ENCODE measurements around the gene LMBR1.
"Not testable (repeated sequence)": the region's sequence is repeated elsewhere in the genome, so short reads cannot be mapped to it uniquely, and the experiment has no call there.

LMBR1 gene

GRCh38 chr7:156759579-156760202 is 133.3 kb downstream of the LMBR1 start:
- DNase-seq (ENCODE audit: low read depth in 3 of 3) = no peak

DNA sequence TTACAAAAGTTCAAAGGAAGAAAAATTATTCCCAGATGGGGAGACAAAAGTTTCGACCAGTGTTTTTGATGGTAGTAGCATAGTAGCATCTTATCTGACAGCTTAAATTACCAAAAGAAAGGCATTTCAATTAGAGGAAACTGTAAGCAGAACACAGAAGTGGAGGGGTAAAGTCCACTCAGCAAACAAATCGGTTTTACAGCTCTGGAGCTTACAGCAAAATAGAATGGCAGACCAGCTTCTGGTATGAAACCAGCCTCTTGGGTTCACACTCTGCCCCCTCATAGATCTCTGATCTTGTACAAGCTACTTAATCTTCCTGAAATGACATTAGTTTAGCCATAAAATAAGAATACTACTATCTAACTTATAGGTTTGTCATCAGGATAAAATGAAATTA is 133.8 kb downstream of the LMBR1 start:
- no peak for DNase-seq (ENCODE audit: low read depth in 3 of 3)

GRCh38 chr7:156754201-156754600 is 138.8 kb downstream of the LMBR1 start:
- no peak for DNase-seq (ENCODE audit: low read depth in 3 of 3)

DNA sequence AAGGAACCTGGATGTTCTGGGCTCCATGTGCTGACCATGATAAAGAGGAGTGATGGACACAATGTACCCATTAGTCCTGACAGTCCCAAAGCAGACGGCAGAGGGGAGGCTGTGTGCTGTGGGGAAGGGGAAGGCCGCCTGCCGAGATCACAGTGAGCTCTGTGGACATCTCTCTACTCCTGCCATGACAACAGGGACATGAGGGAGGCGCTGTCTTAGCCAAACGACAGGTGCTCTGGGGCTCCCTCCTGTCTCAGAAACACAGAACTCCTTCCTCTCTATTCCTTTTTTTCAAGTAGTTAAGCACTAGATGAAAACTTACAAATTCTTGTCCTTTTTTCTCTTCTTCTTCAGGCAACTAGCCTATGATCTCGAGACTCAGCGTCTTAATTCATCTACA is 139.4 kb downstream of the LMBR1 start:
- DNase-seq (ENCODE audit: low read depth in 3 of 3) = no peak

GRCh38 chr7:156753229-156753560 is 139.8 kb downstream of the LMBR1 start:
- no peak for DNase-seq (ENCODE audit: low read depth in 3 of 3)

DNA sequence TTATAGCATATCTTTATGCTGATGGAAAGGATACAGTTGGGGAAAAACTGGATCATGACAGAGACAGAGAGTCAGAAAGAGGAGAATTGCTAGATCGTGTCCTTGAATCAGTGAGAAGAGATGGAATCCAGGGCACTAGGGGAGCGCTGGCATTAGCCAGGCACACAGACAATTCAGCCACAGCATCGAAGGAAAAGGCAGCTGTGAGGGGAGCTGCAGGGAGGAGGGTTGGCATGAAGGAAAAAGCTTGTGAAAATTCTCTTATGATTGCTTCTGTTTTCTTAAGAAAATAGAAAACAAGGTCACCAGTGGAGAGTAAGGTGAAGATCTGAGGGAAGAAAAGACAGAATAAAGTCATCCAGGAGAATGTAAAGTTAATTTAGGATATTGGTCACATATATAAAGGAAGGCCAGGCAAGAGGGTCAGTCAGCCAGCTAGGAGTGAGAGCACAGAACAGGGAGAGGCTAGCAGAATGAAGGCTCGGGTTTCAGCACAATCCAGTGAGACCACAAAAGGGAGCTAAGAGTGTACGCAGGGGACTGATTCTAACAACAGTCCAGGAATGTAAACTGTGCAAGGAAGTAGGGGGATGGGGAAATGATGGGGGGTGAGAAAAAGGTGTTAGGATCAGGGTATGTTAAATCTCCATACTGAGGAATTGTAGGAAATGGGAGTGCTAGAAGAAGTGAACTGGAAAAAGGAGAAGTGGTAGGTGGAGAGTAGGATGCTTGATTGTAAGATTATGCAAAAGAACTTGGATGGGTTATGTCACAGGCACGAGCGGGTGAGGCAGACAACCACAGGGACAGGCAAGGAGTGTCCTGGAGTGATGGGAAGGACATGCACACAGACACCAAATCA is 140.4 kb downstream of the LMBR1 start:
- DNase-seq (ENCODE audit: low read depth in 3 of 3) = no peak

DNA sequence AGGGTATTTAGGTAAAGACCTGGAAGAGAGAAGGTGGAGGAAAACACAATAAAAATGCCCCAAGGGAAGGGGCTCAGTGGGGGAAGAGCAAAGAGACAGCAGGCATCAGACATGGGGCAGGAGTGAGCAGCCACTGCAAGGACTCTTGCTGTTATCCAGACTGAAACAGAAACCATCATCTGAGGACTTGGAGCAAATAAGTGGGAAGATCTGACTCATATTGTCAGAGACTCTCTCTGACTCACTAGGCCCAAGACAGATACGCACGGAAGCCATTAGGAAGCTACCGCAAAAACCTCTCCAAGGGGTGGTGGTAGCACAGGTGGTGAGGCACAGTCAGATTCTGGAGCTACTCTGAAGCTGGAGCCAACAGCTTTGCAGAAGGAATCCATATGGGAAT is 141.7 kb downstream of the LMBR1 start:
- DNase-seq (ENCODE audit: low read depth in 3 of 3) = peak in 2 of 3 experiments; percentile 11 to 53

- no peak for DNase-seq (ENCODE audit: low read depth in 3 of 3)
Observed at GRCh38 chr7:156747718-156748117, 145.3 kb downstream of the LMBR1 start.

DNA sequence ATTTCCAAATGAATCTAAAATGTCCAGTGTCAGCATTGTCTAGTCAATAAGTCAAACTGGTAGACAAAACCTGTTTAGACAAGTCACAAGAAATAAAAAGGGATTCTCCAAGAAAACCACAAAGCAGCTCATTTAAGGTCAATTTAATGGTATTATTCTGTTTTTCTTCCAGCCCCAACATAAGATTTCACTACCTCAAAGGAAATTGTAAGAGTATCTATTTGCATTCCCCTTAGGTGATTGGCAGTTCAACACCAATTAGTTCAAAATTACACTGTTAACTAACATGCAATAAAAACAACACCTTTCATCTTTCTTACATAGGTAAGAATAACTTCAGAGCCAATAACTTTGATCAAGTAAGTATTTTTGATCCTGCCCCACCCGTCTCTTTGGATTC is 146.1 kb downstream of the LMBR1 start:
- no peak for DNase-seq (ENCODE audit: low read depth in 3 of 3)

DNA sequence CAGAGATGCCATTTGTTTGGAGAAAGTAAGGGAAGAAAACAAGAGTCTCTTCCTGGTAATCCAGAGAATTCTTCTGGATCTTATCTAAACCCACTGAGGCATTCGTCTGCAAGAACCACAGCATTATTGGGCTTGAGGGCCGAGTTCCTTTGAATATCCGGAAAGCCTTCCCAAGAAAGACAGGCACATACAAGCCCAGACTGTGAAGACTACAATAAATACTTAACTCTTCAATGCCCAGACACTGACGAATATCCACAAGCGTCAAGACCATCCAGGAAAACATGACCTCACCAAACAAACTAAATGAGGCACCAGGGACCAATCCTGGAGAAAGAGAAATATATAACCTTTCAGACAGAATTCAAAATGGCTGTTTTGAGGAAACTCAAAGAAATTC is 153.4 kb downstream of the LMBR1 start:
- no peak for DNase-seq (ENCODE audit: low read depth in 3 of 3)

GRCh38 chr7:156735851-156736250 is 157.1 kb downstream of the LMBR1 start:
- no peak for DNase-seq (ENCODE audit: low read depth in 3 of 3)

DNA sequence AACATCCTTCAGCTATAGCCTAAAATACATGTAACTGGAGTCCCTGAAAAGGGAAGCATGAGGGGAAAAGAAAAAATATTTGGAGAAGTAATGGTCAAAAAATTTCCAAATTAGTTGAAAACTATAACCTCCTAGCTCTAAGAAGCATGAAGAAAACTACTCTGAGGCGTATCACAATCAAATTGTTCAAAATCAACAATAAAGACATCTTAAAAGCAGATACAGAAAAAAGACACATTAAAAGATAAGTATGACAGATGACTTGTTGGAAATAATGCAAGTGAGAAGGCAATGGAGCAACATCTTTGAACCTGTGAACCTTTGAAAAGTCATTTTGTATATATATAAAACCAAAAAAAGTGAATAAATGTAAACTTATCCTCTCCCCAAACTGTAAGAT is 159.3 kb downstream of the LMBR1 start:
- DNase-seq (ENCODE audit: low read depth in 3 of 3) = no peak

- no peak for DNase-seq (ENCODE audit: low read depth in 3 of 3)
Observed at GRCh38 chr7:156732091-156732625, 160.8 kb downstream of the LMBR1 start.

DNA sequence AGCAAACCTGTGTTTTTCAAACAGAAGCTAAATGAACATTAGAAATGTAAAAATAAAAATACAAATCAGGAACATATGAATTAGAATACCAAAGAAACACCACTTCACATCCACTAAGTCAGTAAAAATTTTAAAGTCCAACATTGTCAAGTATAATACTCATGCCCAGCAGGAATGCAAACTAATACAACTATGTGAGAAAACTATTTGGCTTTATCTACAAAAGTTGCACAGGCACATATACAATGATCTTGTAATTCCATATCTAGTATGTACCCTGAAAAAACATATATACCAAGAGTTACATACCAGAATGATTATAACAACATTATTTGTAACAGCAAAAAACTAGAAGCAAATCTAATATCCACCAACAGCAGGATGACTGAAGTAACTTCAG is 161.3 kb downstream of the LMBR1 start:
- no peak for DNase-seq (ENCODE audit: low read depth in 3 of 3)

DNA sequence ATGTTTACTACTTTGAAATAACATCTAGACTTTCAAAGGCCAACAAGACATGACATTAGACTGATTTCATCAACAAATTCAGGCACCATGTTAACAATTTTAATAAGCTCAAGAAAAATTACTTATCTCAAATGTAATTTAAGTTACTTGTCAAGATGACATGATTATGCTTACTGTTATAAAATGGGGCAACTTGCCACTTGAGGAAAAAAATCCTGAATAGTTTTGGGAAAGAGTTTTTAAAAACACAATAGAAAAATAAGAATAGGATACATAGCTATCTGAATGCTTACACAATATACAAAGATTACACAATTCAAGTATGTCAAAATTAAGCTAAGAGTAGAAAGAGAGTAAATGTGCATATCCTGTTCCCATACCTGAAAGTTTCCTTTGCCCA is 167.0 kb downstream of the LMBR1 start:
- no peak for DNase-seq (ENCODE audit: low read depth in 3 of 3)

DNA sequence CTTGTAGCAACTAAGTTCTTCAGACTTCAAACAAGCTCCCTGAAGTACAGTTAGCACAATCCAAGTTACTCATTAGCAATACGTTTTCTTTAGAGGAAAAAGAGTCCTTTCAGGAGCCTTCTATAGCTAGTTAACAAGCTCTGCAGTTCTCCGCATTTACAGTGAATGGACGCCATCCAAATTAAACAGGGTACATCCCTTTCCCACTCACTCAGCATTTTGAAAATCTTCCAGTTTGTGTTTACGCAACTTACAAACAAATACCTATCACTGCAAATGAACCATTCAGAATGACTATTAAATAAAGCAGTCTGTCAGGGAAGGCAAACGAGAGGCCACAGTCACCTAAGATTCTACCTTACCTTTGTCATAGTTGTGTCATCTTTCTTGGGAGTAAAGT is 167.9 kb downstream of the LMBR1 start:
- DNase-seq (ENCODE audit: low read depth in 3 of 3) = no peak

- DNase-seq (ENCODE audit: low read depth in 3 of 3) = no peak
Observed at GRCh38 chr7:156722043-156722826, 170.7 kb downstream of the LMBR1 start.

DNA sequence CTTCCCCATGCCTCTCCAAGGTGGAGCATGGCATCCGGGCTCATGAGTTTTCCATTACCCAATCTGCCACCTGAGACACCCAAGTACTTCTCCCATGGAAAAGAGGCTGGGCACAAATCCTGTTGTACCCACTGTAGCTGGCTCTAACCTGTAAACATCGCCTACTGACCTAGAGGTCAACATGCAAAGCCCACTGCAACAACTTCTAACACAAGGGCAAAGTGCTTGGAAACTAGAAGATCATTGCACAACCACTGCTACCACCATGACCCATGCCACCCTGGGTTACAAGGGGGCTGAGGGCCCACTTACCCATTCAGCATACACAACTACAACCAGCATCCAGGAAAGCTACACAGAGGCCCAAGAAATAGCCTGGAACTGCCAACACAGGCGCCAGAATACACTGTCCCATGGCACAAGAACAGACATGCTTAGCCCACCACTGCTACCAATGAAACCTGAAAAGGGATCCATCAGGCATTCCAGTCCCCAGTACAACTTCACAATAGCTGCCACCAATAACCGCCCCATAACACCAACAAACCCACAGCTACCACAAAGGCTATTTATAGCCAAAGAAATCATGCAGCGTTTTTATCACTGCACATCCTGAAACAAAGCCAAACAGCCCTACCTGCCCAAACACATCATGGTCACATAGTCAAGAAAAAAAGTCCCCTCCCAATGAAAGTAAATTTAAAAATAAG is 189.1 kb downstream of the LMBR1 start:
- no peak for DNase-seq (ENCODE audit: low read depth in 3 of 3)

DNA sequence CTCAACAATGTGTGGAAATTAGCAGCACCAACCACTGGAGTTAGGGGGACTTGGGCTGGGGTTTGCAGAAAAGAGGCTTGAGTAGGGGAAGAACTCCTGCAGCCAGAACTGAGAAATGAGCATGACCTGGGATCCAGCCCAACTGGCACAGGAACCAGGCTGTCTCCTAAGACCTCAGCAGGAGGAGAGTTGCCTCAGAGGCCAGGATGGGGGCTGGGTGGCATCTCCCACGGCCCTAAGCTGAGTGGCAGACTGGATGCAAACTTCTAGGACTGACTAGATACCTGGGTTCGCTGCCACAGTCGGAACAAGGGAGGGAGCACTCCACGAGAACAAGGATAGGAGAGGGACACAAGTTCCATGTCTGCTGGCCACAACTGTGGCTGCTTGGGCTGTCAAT is 189.8 kb downstream of the LMBR1 start:
- no peak for DNase-seq (ENCODE audit: low read depth in 3 of 3)

DNA sequence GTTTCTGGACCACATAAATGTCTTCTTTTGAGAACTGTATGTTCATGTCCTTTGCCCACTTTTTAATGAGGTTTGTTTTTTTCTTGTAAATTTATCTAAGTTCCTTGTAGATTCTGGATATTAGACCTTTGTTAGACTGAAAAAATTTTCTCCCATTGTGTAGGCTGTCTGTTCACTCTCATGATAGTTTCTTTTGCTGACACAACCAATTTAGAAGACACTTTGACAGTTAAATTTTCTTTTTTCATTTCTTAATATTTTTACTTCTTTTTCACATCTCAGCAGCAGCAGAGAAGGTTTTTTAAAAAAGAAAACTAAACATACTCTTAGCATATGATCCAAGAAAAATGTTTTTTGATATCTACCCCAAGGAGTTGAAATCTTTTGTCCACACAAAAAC is 190.6 kb downstream of the LMBR1 start:
- no peak for DNase-seq (ENCODE audit: low read depth in 3 of 3)

DNA sequence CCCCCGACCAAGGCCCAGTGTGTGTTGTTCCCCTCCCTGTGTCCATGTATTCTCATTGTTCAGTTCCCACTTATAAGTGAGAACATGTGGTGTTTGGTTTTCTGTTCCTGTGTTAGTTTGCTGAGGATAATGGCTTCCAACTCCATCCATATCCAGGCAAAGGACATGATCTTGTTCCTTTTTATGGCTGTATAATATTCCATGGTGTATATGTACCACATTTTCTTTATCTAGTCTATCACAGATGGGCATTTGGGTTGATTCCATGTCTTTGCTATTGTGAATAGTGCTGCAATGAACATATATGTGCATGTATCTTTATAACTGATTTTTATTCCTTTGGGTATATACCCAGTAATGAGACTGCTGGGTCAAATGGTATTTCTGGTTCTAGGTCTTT is 191.2 kb downstream of the LMBR1 start:
- not testable (repeated sequence) for DNase-seq (ENCODE audit: low read depth in 3 of 3)

DNA sequence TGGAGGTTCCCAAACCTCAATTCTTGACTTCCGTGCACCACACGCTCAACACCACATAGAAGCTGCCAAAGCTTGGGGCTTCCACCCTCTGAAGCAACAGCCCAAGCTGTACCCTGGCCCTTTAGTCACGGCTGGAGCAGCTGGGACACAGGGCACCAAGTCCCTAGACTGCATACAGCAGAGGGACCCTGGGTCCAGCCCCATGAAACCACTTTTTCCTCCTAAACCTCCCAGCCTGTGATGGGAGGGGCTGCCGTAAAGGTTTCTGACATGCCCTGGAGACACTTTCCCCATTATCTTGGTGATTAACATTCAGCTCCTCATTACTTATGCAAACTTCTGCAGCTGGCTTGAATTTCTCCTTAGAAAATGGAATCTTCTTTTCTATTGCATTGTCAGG is 194.5 kb downstream of the LMBR1 start:
- DNase-seq (ENCODE audit: low read depth in 3 of 3) = not testable (repeated sequence)
